Nucleus accumbens (tissue), 56 donors: ENCODE data around the gene PPP2R5B.

Source experiments
- DNase-seq, 56 donors: peaks; one replicate each; lab custom pipeline; 2025; lab: John Stamatoyannopoulos, UW

PPP2R5B gene

DNA sequence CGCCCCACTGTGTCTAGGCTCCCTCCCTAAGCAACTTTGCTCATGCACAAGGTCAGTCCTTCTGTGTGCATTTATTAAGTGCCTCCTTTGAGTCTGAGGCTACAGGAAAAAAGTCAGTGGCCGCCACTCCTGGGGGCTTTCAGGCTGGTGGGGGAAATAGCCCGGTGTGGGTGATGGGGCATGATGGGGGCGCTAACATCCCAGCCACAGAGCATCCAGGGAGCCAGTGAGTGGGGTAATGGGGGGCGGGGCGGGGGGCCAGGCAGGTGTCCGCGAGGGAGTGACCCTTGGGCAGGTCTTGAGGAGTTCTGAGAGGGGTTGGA, 36.1 kb upstream of the PPP2R5B start:
- no peak for DNase-seq

DNA sequence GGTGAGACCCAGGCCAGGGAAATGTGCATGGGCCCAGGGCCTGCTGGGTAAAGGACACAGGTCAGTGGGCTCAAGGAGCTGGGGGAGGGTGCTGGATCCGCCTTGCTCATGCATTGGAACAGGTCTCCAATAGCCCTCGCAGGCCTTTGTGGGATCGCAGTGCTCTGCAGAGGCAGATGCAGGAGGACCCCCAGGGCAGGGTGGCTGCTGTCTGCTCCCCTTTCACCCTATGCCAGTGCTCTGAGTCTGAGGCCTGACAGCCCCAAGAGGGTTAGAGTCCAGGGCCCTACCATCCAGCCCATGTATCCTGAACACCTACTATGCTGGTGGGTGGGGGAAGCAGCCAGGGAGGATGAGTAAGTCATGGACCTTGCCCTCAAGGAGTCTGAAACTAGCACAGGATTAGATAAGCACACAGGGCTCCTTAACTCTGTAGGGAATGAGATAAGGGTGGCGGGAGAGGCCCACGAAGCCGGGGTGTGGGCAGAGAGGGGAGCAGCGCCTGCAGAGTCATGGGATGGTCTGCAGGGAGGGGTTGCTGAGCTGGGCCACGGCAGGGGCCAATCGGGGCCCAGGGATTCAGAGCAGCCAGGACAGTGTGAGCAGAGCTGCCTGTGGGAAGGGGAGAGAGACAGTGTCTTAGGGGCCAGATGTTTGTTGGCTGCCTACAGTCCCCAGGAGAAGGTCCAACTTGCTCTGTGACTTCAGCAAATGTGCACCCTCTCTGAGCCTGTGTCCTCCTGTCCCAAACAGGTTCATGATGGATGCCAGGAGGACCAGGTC, 35.6 kb upstream of the PPP2R5B start:
- no peak for DNase-seq

- no peak for DNase-seq
Observed at GRCh38 chr11:64890522-64890939, 34.0 kb upstream of the PPP2R5B start.

DNA sequence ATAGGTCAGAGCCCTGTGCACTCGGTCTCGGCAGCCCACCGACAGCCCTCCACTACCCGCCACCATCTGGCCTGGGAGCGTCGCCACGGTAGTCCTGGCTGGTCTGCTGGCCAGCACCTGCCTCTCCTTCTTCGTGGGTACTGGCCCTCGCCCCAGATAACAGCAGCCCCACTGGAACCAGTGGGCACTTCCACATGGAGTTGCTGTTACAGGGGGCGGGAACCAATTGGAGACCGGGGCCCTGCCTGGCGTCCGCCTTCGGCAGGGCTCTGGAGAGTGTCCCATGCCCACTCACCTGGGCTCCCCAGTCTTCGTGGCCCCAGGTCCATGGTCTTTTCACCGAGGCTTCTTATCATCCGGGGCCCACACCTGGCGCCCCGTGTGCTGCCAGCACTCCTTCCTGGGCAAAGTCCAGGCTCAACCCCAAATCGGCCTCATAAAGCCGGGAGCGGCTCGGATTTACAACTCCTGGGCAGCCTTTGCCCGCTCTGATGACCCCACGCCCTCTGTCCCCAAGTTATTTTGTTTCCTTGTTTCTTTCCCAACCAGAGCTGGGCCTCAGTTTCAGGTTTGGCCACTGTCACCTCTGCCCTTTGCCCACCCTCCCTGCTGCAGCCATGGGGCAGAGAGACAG, 33.2 kb upstream of the PPP2R5B start:
- DNase-seq: no peak

DNA sequence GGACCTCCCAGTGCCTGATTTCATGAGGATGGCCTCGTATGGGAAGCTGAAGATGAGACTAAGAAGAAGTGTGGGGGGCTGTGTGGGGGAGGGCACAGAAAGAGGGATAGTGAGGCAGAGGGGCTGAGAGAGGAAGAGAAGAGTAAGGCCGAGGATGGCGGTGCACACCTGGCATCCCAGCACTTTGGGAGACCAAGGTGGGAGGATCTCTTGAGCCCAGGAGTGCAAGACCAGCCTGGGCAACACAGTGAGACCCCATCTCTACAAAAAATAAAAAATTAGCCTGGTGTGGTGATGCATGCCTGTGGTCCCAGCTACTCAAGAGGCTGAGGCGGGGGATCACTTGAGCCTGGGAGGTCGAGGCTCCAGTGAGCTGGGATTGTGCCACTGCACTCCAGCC, 32.6 kb upstream of the PPP2R5B start:
- DNase-seq: no peak

DNA sequence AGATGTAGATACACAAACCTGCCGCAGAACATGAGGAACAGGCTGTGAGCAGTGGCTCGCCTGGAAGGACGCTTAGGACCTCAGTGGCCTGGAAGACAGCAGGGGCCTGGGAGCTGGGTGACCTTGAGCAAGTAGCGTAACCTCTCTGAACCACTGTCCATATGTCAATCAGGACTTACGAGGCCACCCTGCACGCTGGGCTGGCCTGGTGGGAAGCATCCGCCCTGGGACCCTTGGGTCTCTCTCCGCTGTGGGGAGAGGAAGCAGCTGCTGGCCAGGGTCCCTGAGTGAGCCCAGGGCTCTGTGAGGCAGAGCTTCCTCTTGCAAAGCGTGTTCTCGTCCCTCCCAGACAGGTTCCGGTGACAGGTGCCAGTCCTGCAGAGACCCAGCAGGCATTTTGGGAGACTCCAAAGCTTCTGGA, 32.1 kb upstream of the PPP2R5B start:
- no peak for DNase-seq

GRCh38 chr11:64892838-64893193, 31.7 kb upstream of the PPP2R5B start:
- DNase-seq: no peak

DNA sequence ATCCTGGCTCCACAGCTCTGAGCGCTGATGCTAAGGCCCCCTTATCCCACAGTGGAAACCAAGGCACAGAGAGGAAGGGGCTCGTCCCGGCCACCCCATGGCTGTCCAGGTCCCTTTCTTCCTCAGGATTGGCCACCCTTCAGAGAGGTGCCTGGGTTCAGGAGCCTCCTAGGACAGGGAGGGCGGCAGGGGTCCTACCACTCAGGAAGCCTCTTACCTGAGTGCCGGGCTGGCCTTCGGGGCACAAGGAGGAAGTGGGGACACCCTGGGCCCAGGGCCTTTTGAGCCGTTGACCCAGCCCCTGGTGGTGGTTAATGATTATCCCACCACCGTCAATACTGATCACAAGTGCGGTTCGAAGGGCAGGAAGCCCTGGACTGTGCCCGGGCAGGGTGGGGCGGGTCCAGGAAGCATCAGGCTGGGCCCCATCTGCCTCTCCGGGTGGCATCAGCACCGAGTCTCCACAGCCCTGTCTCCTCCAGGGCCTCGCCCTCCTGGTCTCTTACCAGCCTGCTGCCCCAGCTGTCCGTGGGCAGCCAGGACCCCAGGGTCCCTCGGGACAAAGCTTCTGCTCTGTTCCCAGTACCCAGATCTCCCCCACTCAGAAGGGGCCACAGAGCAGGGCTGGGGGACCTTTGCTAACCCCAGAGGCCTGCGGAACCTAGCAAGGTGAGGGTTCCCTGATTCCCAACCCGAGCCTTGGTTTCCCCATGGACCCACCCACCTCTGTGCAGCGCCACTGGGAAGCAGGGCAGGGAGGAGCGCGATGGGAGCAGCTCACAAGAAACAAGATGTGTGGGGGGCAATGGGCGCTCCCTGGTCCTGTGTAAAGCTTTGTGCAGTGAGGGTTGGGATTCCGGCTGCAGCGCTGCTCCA, 31.1 kb upstream of the PPP2R5B start:
- DNase-seq: no peak

GRCh38 chr11:64894070-64894811, 30.2 kb upstream of the PPP2R5B start:
- DNase-seq: peak in 44 of 56 donors; percentile 20 to 85 (median 54)

- DNase-seq: no peak
Observed at GRCh38 chr11:64894812-64895452, 29.6 kb upstream of the PPP2R5B start.

DNA sequence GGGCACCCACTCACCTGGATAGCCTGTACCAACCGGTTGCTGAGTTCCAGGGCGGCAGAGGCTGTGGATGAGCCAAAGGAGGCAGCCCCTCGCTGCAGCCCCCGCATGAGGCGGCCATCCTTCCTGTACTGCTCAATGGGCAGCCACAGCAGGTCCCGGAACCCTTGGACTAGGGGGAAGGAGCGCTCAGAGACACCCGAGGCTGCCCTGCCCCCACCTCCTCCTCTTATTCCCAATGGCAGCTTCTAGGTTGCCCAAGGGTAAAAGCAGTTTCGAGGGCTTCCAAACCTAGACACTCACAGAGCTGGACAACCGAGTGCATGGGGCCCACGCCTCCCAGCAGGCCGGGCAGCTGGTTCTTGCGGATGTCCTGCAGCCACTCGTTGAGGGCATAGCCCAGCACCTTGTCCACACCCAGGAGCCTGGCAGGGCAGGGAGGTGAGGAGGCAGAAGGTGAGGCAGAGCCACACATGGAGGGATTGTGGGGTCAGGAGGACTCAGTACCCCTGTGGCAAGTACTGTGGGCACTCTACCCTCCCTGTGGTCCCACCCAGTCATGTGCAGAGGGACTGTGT, 28.0 kb upstream of the PPP2R5B start:
- DNase-seq: no peak

- DNase-seq: no peak
Observed at GRCh38 chr11:64897381-64898075, 27.0 kb upstream of the PPP2R5B start.

DNA sequence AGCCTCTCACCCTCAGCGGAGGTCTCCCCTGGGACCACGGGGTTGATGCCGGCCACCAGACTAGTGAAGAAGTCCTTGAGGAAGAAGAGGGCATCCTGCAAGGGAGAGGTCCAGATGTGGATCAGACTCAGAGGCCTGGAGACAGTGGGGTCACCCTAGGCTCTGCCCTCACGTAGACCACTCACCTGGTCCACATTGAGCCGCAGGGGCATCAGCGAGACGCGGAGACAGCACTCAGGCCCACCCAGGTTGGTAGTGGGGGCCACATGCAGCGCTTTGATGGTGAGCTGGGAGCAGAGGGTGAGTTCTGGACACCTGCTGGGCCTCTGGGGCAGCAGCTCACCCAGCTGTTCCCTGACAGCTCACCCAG, 26.4 kb upstream of the PPP2R5B start:
- DNase-seq: no peak

- DNase-seq: no peak
Observed at GRCh38 chr11:64898541-64898940, 25.9 kb upstream of the PPP2R5B start.

- peak in 9 of 56 donors; percentile 8 to 41 (median 19) for DNase-seq
Observed at GRCh38 chr11:64900263-64900678, 24.2 kb upstream of the PPP2R5B start.

GRCh38 chr11:64900774-64901173, 23.7 kb upstream of the PPP2R5B start:
- no peak for DNase-seq

- no peak for DNase-seq
Observed at GRCh38 chr11:64902102-64902900, 22.2 kb upstream of the PPP2R5B start.

- no peak for DNase-seq
Observed at GRCh38 chr11:64903291-64903833, 21.1 kb upstream of the PPP2R5B start.
